Fibroblast of lung (primary cell): ENCODE measurements around the gene TRPT1.

Experiments used
- EZH2 ChIP-seq: IDR thresholded peaks from 2 replicates; pipeline ENCODE4 v1.5.1; 2012; ENCODE audit warnings: low read length, control low read depth, mild to moderate bottlenecking; ENCODE audit errors: missing control alignments
- TF ChIP-seq, protein P1 (sequence below), 2 donors: IDR thresholded peaks in 1 of 2; conservative IDR thresholded peaks in 1 of 2; 1 replicate in 1 of 2; 2 replicates in 1 of 2; pipeline ENCODE4 v1.5.1; 2011 to 2012; ENCODE audit warnings: low read length in 2 of 2, control low read depth in 1 of 2, inconsistent platforms in 1 of 2, low read depth in 1 of 2, mild to moderate bottlenecking in 1 of 2

DNA sequence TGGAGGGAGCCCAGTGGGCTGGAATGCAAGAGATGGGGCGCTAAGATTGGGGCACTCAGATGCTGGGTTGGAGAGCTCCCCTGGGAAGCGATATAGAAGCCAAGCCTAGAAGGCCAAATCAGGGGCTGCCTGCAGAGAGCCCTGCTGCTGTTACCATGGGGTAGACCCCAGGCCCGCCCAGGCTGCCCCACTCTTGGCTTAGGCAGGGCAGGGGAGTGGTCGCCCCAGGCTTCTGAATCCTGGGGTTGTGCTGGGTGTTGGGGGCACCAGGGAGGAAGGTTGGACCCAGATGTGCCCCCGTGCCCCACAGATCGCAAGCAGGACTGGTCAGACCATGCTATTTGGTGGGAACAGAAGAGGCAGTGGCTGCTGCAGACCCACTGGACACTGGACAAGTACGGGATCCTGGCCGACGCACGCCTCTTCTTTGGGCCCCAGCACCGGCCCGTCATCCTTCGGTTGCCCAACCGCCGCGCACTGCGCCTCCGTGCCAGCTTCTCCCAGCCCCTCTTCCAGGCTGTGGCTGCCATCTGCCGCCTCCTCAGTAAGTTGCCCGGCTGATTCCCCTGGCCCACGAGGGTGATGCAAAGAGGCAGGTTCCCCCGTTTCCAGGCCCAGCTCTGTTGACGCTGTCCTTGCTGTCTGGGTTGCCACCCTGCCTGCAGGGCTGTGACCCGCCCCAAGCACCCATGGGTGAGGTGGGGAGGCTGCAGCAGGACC is 15.5 kb downstream of the TRPT1 start:
- TF ChIP-seq, protein P1, sequence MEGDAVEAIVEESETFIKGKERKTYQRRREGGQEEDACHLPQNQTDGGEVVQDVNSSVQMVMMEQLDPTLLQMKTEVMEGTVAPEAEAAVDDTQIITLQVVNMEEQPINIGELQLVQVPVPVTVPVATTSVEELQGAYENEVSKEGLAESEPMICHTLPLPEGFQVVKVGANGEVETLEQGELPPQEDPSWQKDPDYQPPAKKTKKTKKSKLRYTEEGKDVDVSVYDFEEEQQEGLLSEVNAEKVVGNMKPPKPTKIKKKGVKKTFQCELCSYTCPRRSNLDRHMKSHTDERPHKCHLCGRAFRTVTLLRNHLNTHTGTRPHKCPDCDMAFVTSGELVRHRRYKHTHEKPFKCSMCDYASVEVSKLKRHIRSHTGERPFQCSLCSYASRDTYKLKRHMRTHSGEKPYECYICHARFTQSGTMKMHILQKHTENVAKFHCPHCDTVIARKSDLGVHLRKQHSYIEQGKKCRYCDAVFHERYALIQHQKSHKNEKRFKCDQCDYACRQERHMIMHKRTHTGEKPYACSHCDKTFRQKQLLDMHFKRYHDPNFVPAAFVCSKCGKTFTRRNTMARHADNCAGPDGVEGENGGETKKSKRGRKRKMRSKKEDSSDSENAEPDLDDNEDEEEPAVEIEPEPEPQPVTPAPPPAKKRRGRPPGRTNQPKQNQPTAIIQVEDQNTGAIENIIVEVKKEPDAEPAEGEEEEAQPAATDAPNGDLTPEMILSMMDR (conservative IDR thresholded peaks at IDR 0.05 in 1 of 2, IDR thresholded peaks at IDR 0.05 in 1 of 2; ENCODE audit: low read depth in 1 of 2, low read length in 2 of 2): no peak
- TF ChIP-seq EZH2: no peak
